Activated CD4-positive, alpha-beta T cell treated with anti-CD3 and anti-CD28 coated beads, Interleukin-2, amount 50 U/mL, for 16 hours (primary cell): ENCODE data around the gene RASSF8.

ENCODE experiments used
- DNase-seq: peaks from one replicate; pipeline ENCODE4 v3.0.0-alpha.2; 2020

The RASSF8 gene

DNA sequence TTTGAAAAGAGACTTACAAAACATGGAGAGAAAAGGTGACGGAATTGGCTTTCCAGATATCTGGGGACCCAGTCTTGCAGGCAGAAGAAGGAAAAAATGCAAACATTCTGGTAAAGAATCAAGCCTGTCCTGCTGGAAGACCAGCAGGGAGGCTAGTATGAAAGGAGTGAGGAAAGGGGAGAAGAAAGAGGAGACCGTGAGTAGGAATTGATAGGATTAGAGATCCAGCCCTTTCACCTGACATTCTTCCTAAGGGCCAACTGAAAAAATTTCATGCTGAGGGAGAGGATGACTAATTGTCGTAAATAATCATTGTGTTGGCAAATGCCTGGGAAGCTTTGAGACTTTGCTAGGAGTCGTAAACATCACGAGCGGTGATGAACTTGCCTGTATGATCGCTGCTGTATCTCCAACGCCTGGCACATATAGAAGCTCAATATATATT lies 154.2 kb downstream of the RASSF8 start:
- no peak for DNase-seq

DNA sequence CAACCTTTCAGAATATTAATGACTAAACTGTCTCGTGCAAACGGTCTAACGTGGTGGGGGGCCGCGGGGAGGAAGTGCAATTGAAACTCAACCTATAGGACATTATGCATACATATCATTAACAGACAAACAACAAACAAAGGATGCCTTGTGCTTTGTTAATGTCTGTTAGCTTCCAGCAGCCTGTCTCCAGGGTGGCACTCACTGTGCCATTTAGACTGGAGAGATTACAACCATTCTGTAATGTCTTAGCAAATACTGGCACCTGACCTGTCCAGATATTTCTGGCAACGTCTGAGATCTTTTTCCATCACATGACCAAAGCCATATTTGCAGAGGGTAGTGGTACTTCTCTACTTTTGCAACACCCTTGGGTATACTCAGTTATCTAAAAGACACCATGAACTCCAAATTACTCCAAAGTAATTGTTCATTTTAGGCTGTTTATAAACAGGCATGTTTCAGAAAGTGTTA lies 154.7 kb downstream of the RASSF8 start:
- no peak for DNase-seq

DNA sequence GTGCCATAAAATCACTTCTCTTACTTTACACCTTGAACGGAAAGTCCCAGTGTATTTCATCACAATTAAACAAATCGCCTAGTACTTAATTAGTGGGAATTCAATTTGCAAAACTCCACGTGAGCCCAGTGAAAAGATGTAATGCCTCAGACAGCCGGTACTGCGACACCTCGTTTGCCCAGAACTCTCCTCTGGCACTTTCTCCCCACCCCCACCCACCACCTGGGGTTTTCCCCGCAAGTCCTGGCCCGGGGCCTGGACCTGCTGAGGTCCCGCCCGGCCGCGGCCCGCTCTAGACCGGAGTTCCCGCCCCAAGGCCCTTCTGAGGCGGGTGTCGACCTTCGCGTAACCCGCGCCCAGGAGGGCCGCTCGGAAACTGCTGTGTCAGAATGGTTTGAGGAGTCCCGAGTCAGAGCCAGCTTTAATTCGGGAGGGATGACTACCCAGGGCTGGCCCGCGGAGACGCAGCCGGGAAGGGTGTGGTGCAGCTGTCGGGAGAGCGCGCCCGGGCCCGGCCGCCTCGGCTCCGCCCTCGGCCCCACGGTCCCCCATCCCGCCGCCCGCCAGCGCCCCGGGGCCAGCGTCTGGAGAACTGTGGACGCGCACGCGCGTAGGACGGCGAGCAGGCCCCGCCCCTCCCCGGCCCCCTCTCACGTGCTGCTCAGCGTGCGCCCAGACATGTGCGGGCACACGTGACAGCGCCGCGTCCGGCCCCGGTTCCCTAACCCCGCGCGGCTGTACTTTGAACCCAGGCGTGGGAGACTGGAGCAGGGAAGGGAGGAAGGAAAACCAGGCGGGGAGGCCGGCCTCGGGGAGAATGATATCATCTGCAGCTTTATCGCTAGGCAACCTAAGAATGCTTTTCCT lies 155.6 kb downstream of the RASSF8 start:
- DNase-seq, result peak; percentile 76

DNA sequence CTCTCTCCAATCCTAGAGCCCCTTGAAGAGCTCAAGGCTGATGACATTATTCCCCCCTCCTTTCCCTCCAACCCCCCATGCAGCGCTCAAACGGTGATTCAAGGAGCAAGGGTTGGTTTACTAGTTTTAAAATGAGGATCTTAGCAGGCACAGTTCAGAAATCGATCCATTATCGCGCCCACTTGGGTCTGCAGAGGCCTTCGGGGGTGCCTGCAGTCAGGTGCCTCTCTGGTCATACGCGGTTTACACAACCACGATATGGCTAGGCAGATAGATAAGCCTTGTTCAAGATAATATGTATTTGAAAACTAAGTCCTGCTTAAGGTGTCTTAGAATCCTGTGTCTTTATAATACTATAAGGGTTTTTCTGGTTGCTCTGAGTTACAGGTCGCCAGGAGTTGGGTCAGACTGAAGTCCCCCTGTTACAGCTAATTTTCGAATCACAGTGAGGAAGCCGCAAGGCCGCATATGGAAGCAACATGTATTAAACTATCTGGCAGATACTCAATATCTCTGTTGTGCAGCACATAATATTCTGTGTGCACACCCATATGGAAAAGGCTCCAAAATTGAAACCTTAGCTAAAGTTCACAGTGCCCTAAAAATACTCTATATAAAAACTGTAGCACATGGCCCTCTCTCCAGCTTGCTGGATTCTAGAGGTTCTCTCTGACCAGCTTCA lies 156.4 kb downstream of the RASSF8 start:
- no peak for DNase-seq

DNA sequence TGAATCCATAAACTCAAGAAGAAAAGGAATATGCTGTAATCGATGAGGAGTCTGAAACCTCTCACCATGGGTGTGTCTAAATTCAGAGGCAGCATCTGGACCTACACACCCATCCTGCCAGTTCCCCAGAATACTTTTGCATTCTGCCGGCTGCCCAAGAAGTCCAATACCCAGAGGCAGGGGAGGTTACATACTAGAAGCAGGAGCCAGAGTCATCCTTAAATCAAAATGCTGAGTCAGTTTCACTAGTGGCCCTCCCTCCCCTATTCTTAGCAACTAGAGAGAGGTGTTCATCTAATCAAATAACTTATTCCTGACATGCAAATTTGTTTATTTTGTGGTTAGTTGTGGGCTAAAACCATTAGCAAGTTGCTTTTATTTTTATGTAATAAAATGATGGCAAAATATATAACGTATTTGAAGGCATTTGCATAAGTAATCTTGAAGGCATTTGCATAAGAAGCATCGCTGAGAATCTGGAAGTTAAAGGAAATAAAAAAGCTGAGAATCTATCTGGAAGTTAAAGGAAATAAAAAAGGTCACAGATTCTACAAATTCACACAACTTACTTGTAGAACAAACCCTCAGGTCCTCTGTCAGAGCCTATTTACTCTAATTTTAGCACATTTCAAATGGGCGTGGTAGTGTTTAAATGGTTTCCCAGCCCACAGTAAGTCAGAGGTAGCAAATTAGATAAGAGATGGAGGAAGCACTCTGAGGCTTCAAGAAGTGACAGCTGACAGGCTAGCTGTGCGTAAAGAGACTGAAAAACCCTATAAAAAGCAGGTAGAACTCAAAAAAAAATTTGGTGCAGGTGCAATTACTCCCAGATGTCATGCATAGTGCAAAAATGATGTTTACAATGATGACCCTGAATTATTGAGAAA lies 158.6 kb downstream of the RASSF8 start:
- no peak for DNase-seq

- no peak for DNase-seq
Measured at GRCh38 chr12:26118308-26118707, 159.8 kb downstream of the RASSF8 start.

GRCh38 chr12:26119391-26119989 lies 161.0 kb downstream of the RASSF8 start:
- peak; percentile 20 for DNase-seq

GRCh38 chr12:26120561-26121274 lies 162.2 kb downstream of the RASSF8 start:
- no peak for DNase-seq

- no peak for DNase-seq
Measured at GRCh38 chr12:26121323-26122060, 163.0 kb downstream of the RASSF8 start.

GRCh38 chr12:26122061-26122680 lies 163.7 kb downstream of the RASSF8 start:
- DNase-seq, result peak; percentile 14

- DNase-seq, result peak; percentile 28
Measured at GRCh38 chr12:26122681-26123481, 164.4 kb downstream of the RASSF8 start.

DNA sequence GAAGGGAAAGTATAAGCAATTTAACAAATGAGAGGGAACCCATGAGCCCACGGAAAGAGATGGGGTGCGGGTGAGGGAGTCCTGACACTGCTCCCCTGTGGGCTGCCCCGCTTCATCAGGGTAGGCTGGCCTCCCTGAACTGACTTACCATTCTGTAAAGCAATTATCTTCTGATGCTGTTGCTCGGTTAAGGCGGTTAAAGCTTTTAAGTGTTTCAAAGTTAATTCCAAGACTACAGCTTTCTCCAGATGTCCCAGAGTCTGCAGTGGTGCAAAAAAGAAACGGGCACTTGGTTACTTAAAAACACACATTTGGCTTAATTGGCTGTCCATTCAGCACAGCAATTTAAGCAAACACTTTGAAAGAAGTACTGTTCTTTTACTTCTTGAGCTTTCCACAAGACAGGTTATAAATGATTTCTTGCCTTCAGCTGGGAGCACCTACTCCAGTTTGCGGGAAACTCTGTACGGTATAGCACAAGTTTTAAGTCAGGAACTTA lies 165.0 kb downstream of the RASSF8 start:
- DNase-seq, result no peak

DNA sequence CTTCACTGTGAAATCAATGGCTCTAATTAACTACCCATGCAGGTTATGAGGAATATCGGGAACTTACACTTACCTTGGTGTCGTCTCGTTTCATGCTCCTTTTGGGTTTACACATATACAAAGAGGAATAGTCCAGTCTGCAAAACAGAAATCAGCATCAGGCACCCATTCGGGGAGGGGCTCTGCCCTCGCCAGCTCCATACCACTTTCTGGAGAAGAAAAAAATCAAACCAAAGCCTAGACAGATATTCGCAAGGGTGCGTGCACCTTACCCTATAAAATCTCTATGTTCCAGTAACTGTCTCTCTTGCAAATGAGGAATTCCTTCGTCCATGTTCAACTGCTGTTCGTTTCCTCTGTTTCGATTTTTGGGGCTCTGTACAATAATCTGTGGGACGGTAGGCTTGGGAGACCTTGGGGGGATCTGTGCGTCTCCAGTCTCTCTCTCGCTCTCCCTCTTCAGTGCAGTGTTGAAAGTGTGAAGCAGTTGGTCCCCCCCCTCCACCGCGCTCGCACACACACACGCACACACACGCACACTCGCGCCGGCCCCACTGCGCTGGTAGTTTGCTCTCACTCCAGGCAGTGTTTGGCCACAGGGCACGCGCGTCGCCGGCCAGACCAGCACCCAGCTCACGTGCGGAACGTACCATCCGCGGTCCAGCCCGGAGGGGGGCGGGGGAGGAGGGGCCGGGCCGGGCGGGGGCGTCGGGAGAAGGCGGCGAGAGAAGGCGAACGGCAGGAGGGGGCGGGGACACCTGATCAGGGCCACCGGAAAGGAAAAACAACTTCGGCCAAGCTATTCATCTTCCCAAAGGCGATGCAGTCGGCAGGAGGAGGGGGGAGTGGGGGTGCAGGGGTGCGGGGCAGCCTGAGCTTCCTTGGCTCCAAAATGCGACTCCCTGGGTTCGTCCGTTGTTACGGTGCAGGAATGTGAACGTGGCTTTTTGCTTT lies 166.2 kb downstream of the RASSF8 start, which contains the start of gene BHLHE41:
TSS of gene BHLHE41 (minus strand) at position 592 of the 954 bp plus-strand sequence. CDS start at position 334, 258 bp downstream.
- no peak for DNase-seq

- peak; percentile 32 for DNase-seq
Measured at GRCh38 chr12:26125400-26126339, 167.2 kb downstream of the RASSF8 start.

DNA sequence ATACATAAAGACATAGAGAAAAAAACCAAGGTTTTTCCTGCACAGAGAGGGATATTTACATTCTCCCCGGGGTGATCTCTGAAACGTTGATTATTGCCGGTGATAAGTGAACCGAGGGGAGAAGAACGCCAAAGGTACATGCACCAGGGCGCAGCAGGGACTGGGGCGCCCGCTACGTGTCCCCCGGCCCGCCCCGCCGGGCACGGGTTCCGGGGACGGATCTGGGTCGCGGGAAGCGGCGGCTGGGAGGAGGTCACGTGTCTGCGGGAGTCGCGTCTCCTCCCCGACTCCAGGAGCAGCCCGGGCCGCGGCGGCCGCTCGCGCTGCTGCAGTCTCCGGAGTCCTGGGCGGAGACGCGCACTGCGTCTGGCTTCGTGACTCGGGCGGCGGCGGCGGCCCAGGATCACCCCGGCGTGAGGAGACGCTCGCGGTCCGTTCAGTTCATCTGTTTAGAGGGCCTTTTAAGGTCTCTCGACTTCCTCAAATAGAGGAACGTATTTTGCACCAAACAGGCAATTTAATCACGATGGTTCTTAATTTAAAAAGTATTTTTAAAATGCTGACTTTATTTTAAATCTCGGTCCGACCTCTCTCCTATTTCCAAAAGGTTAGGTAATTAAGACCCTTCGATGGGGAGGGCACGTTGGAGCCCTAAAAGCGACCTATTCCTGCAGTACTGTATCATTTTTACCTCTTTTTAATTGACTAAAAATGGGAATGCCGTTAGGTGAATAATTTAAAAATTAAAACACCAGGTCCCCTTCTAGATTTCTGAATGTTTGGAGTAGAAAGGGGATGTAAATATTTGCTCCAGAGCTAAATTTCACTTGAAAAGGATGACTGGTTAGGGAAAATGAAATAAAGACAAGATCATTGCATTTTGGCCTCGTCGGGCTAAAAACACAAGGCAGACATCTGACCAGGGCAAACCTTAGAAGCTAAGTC lies 168.1 kb downstream of the RASSF8 start:
- DNase-seq, result peak; percentile 40

- no peak for DNase-seq
Measured at GRCh38 chr12:26127404-26127803, 168.9 kb downstream of the RASSF8 start.
